ENCODE data around the gene AGMO. TPM values are rescaled to one million over a fixed set of nuclear protein-coding genes. Genes with fewer than 3 reads are reported as not detected.

The AGMO gene
- 1 to 10 TPM in 1 of 4 donors, under 1 TPM in 3; 0.30 to 1.3 (median 0.73) TPM for polyA plus RNA-seq (ENCODE audit: insufficient read length in 4 of 4)

DNA sequence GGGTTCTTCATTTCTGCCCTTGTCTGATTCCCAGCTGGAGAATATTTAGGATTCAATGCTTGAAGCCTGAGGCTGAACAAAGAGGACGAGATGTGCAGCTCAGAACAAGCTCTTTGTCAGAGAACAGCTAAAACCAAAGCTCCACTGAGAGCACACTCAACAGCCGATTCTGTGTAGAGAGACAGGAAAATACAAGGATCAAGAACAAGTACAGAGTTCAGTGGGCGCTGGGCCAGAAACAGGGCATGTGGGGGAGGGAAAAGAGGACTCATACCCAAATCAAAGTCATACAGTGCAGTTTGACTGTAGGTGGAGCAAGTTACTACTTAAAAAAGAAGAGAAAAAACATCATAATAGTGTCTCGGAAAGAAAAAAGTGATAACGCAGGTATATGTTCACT lies at the start of gene AGMO:
AGMO (minus strand) TSS at position 181 of the 400 bp plus-strand sequence.
- DNase-seq (ENCODE audit: low read depth in 4 of 4, low spot score in 3 of 4) = no peak

DNA sequence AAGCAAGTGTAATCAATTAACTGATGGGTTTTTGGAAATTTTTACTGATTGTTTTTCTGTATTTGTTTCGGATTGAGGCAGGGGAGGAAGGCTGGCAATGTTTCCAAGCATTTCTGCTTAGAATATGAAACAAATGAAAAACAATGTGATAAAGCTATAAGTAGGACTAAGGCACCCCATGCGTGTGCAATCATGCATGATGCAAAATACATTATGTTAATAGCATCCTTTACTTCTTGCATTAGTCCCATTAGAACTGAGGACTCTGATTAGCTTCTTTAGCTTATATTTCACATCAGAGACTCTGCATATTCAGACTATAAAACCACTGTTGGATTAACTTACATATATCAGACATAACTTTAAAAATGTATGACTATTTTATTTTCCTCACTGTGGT lies 48.7 kb upstream of the AGMO start:
- no peak for DNase-seq (ENCODE audit: low read depth in 4 of 4, low spot score in 3 of 4)

DNA sequence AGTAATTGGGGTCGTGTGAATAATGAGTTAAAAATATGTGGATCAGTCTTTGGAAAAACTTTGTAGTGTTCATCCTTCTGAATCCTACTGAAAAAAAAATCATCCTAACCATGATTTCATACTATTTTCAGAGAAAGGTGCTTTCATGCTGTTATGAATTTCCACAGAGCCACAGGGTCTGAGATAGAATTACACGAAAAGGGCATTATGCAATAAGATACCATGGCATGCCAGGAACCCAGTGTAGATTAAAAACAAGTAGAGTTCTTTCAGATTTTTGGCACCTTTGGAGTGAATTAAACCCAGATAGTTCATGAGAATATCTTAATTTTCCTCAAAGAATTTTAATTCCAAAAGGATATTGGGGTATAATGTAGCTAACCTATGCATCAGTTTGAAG lies 47.5 kb upstream of the AGMO start:
- no peak for DNase-seq (ENCODE audit: low read depth in 4 of 4, low spot score in 3 of 4)

DNA sequence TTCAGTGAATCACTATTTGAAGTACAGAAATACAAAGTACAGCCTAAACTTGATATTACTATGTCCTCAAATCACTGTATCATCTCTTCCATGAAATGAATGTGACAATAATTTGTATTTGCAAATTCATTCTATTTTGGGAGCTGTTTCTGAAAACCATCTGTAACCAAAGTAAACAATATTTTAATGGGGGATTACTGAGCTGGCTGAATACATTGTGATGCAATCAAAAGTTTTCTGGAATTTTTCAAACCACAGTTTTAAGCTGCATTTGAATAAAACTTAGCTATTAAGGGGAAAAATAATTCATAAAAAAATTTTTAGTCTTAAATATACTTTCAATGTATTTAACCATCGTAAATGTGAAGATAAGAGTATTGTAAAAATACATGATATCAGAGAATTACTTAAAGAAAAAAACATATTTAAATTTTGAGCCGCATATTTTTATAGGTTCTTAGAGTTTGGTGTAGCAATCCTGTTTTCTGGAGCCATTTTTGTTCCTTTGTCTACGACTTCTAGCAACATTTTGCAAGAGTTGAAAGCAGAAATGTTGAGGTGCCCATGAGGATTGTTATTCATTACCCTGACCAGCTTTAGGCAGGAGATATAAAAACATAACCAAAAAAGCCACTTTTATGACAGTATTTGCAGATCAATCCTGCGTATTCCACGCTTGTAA lies 45.9 kb upstream of the AGMO start:
- no peak for DNase-seq (ENCODE audit: low read depth in 4 of 4, low spot score in 3 of 4)

DNA sequence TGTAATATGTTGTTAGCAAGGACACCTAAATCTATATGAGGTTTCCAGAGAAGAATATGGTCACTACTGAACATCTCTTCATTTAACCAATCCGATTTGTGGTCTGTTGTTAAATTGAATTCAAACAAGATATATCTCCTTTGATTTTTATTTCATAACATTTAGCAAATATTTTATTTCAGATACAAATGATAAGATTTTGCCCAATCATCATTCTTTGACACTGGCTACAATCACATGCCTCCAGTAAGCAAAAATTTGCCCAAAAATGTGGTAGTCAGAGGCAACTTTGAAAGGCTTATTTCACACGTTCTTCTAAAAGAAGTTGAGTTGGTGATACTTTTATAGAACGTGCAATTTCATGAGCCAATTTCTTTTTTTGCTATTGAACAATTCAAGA lies 44.7 kb upstream of the AGMO start:
- no peak for DNase-seq (ENCODE audit: low read depth in 4 of 4, low spot score in 3 of 4)

DNA sequence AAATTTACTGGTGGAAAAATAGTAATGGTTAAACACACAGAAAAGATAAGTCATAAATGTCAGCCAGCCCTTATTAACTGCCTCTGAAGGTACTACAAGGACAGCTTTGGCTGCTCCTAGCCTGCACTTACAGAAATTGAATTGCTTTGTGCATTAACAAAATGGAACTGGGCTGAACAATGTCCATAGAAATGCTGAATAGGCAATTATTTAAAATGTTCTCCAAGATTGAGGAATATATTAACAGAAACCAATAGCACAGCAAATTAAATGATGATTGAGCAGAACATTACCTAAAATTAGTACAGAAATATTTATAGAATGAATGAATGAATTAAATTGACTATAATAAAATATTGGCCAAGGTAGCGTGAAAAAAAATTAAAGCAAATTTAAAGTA lies 42.4 kb upstream of the AGMO start:
- DNase-seq (ENCODE audit: low read depth in 4 of 4, low spot score in 3 of 4) = no peak

DNA sequence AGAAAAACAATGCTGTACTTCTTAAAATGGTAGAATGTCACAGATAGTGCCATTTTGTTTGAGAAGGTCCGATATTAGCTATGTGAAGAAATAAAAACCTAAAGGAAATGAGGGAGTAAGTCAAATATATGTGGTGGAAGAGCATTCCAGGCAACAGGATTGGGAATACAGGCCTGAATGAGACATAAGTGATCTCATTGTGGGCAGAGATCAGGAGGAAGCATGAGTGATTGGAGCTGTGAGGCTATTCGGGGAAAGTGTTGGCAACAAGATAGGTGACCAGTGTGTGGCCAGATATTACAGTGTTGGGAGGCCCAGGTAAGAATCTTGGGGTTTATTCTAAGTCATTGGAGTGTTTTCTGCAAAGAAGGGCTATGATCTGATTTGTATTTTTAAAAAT lies 41.3 kb upstream of the AGMO start:
- DNase-seq (ENCODE audit: low read depth in 4 of 4, low spot score in 3 of 4) = no peak

DNA sequence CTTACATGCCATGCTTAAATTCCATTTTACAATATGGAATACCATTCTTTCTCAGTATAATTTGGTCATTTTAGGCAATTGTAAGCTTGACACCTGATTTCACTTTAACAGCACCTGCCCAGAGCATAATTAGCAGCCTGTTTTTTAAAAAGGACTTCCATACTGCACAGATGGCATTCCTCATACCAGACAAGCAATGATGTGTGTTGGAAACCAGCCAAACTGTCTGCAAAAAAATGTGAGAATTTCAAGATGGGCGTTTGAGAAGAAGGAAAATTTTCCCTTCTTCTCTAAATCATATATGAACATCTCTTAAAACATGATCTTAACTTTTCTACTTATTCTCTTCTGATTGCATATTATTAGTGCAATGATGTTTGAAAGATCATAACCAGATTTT lies 40.4 kb upstream of the AGMO start:
- DNase-seq (ENCODE audit: low read depth in 4 of 4, low spot score in 3 of 4) = no peak

DNA sequence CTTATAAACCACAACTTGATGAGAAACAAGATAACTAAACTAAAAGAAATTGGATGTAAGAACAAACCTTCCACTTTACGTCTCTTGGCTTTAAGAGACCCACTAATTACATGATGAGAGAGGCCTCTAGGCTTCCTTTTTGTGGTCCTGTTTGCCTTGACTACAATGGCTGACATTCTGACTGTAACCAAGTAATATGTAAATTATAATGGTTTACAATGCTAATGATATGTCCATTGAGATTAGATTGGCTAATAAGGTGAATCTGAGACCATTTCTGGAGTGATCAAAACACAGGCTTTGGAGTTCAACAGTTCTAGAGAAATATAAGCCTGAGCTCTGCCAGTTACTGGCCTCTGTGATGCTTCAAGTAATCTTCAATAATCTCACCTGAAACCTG lies 39.4 kb upstream of the AGMO start:
- no peak for DNase-seq (ENCODE audit: low read depth in 4 of 4, low spot score in 3 of 4)

DNA sequence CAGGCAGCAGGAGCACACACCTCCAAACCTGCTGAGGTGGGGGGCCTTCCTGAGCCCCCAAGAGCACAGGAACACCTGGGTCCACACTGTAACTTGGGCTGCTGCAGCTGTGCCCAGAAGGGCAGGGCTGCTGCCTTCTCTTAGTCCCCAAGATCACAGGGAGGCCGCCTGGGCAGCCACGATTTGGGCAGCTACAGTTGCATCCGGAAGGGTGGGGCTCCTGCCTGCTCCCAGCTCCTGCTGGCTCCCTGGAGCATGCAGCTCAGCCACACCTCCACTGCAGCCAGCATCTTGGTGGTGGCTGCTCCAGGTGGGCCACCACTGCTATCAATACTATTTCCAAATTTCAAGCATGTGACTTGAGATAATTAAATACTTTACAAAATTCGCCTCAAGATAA lies 38.5 kb upstream of the AGMO start:
- DNase-seq (ENCODE audit: low read depth in 4 of 4, low spot score in 3 of 4) = no peak

DNA sequence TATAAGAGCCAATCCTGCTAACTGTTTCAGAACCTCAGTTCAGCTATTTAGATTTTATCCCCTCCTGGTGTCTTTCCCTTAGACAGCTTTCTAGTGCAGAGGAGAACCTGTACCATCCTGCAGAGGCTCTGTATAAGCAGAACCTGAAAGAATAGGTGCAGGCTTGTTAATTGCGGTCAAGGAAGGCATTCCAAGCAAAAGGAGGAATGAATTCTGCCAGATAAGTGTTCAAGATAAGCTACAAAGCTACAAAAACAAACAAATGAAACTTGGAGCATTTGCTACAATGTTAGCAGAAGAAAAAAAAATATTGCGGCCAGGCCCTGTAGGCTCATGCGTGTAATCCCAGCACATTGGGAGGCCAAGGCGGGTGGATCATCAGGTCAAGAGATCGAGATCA lies 32.6 kb upstream of the AGMO start:
- no peak for DNase-seq (ENCODE audit: low read depth in 4 of 4, low spot score in 3 of 4)

DNA sequence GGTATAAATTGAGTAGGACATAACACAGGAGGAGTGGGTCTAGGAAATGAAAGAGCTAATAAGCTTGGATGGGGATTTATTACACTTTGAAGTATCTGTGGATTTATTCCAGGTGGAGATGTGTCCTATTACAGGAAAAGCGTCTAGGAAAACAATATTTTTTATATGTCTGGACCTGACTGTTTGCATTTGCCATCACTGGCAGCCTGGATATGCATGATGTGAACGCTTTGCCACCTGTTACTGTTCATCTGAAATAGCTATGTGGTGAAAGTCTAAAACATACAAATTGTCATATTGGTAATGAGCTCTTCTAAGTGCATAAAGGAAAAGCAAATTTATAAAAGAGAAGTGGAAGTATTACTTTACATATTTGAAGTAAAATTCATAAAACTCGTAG lies 31.6 kb upstream of the AGMO start:
- no peak for DNase-seq (ENCODE audit: low read depth in 4 of 4, low spot score in 3 of 4)

DNA sequence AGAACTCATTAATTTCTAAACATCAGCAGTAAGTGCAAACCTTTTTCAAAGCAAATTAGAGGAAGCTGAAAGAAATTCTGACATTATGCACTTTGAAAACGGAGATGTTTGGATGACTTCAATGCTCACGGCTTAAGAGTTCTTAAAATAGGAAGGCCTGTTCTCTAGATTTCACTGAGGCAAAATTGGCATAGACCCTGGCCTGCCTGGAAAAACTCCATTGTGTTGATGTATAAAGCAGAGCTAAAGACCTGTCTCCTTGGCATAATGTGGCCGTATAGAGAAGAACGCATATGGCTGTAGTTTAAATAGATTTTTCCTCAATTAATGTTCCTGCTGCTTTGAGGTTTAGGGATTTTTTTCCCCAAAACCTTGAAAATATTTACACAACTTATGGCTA lies 24.5 kb upstream of the AGMO start:
- no peak for DNase-seq (ENCODE audit: low read depth in 4 of 4, low spot score in 3 of 4)

DNA sequence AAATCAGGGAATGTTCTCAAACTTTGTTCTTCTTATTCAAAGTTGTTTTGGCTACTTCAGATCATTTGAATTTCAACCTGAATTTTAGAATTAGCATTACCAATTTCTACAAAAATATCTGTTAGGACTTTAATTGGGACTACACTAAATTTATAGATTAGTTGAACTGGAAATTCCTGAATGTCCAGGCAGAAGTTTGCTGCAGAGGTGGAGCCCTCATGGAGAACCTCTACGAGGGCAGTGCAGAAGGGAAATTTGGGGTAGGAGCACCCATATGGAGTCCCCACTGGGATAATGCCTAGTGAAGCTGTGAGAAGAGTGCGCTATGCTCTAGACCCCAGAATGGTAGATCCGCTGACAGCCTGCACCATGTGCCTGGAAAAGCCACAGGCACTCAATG lies 22.8 kb upstream of the AGMO start:
- DNase-seq (ENCODE audit: low read depth in 4 of 4, low spot score in 3 of 4) = no peak

DNA sequence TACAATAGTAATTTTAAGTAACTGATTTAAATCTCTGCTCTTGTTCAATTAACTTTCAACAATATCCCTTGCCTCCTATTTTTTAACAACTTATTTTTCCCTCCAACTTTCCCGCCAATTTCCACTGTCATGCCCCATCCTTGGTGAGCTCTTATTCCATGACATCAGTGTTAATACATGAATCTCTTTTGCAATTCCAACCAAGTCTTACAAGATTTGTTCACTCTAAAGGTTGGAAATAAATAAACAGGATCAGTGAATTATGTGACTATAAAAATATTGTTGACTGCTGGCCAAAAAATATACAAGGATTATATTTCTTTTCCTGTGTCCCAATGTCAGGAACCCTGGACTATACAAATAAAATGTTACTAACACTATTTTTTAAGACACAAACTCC lies 21.0 kb upstream of the AGMO start:
- no peak for DNase-seq (ENCODE audit: low read depth in 4 of 4, low spot score in 3 of 4)

DNA sequence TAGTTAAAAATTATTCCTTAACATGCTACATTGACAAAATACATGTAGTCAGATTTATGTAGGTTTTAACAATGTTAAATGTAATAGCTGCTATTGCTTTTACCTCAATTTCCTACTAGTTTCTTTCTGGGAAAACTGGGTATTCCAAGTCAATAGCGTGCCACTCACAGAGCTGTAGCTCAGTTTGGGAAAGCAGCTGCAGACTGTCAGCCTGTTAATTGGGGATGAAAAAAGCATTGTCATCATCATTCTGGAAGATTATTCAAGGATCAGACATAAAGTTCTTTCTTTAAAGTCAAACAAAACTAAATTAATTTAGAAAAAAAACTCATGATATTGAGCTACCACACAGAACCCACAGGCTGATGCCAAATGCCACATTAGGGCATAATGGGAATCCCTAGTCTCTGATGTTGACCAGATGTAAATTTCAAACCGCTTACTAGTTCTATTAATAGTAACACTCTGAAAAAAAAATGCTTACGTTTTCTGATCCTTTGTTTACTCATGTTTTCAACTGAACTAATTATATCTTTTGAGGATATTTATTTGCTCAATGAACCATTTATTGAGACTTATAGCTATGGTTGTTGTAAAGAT lies 19.6 kb upstream of the AGMO start:
- DNase-seq (ENCODE audit: low read depth in 4 of 4, low spot score in 3 of 4) = no peak

DNA sequence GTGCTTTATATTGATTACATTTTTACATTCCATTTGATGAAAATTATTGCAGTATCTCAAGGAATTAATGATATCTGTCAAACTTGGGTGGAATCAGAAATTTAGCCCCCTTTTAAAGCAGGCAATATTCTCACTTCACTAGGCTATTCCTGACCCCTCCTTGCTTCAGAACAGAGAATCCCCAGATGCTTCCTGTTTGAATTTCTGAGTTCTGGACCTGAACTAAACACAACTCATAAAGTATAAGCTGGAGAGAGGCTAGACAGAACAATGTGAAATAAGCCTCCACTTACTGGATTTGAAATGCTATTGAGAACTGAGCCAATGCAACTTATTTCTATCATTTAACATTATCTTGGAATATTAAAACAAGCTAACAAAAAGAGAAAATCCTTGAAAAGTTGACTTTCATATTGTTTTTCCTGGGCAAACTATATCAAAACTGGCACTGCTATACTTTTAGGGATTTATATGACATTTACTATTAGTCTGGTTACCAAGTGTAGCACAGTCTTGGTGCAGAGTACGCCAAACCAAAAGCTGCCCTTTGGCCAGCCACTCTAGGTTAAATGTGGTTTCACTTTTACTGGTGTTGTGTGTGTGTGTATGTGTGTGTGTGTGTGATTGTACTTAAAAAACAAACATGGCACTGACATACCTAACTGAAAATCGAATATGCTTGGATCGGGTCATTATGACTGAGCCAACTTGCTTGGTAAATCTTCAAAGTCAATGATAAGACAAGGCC lies 19.0 kb upstream of the AGMO start:
- no peak for DNase-seq (ENCODE audit: low read depth in 4 of 4, low spot score in 3 of 4)

DNA sequence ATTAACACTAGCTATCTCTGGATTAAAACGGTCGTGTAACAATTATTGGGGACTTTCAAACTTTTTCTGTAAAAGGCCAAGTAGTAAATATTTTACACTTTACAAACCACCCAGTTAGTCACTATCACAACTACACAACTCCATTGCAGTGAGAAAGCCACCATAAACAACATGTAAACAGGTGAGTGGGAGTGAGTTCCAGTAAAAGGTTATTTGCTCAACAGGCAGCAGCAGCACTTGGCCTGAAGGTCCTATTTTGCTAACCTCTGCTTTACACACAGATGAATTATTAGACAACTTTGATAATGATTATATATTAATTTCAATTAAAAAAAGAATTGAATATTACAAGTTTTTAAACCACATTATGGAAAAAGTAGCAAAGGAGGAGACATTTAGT lies 15.8 kb upstream of the AGMO start:
- no peak for DNase-seq (ENCODE audit: low read depth in 4 of 4, low spot score in 3 of 4)

DNA sequence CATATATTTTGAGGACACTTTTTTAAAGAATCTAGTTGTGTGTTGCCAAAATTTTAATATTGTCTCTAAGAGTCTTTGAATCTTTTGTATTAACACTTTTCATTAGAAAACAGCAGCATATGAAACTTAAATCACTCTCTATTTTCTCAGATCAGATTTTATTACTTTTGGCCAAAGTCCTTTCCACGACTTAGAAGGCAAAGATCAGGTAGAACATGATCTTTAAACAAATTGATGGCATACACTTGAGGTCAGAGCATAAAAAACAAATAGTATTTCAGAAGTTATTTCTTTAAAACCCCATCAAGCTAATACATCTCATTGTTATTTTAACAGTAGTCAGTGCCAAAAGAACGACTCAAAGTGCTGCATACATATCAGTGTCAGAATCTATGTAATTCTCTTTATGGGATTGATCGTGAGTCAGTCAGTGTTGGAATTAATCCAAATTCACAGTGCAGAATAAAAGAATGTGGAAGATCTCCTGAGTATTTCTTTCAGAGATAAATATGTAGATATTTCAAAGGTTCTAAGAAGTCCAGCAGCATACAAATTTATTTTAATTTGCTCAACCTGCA lies 9.6 kb upstream of the AGMO start:
- DNase-seq (ENCODE audit: low read depth in 4 of 4, low spot score in 3 of 4) = no peak

DNA sequence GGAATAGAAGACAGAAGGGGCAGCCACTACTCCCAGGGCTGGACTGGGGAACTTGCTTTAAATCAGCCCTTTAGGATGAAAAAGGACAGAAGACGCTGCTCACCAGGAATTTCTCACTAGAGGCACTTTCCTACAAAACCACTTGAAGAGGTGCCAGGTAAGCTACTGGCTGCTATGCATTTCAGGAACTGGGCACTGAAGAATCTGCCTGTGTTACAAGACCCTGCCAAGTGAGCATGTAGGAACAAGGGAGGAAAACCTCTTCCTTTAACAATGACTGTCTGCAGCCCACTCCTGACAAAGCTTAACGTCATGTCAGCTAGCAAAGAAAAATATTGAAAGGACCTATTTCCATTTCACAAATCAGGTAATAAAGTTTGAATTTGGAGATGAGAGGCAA lies 5.8 kb upstream of the AGMO start:
- no peak for DNase-seq (ENCODE audit: low read depth in 4 of 4, low spot score in 3 of 4)

DNA sequence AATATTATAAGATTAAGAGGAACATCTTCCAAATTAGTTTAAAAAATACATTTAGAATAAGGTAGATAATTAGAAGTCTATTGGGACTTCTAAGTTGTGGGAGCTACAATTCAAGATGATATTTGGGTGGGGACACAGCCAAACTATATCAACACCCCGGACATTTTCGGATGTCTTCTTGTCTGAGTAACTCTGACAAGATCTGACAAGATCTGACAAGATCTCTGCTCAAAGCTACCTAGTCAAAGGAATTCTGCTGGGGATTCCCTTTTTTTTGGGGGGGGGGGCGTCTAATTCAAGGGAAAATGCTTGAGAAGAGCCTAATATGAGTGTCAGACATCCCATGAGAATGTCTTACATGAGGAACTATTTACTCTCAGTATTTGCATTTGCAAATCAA lies 5.2 kb upstream of the AGMO start:
- no peak for DNase-seq (ENCODE audit: low read depth in 4 of 4, low spot score in 3 of 4)

DNA sequence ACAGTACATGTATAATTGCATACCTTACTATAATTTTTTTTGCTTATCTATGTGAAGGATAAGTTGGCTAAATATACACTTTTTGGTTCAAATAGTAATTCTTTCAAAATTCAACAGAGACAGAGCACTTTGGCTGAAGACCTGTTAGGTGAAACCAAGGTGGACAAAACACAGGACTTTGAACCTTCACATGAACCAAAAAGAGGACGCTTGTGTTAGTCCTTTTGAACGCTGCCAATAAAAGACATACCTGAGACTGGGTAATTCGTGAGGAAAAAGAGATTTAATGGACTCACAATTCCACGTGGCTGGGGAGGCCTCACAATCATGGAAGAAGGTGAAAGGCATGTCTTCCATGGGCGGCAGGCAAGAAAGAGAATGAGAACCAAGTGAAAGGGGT lies 4.7 kb upstream of the AGMO start:
- DNase-seq (ENCODE audit: low read depth in 4 of 4, low spot score in 3 of 4) = no peak
